Neural progenitor cell (in vitro differentiated cells): Measurements from ENCODE around the gene NKPD1. TPM values are rescaled to one million over a fixed set of nuclear protein-coding genes. Genes with fewer than 3 reads are reported as not detected.

ENCODE experiments used
- DNase-seq: peaks from one replicate; pipeline ENCODE4 v3.0.0-alpha.2; 2016; ENCODE audit warnings: low spot score
- H2AFZ ChIP-seq: fragments of 200-600 bp; sonication (generic); replicated peaks from 2 replicates; pipeline ENCODE4 v1.6.1; 2016; ENCODE audit warnings: antibody characterized with exemption
- H3F3A ChIP-seq: fragments of 200-600 bp; sonication (generic); 2 replicates; pipeline ENCODE4 v1.6.1; 2016; ENCODE audit warnings: antibody characterized with exemption, low read depth
- H3K27ac ChIP-seq: fragments of 200-600 bp; sonication (generic); 2 replicates; pipeline ENCODE4 v1.5.1; 2016; ENCODE audit warnings: mild to moderate bottlenecking
- H3K27me3 ChIP-seq: fragments of 200-600 bp; sonication (generic); 2 replicates; pipeline ENCODE4 v1.6.1; 2016; ENCODE audit warnings: mild to moderate bottlenecking, moderate library complexity
- H3K36me3 ChIP-seq: fragments of 200-600 bp; sonication (generic); 2 replicates; pipeline ENCODE4 v1.5.1; 2016
- H3K4me1 ChIP-seq: fragments of 200-600 bp; sonication (generic); 2 replicates; pipeline ENCODE4 v1.6.1; 2016; ENCODE audit warnings: mixed run types
- H3K4me2 ChIP-seq: fragments of 200-600 bp; sonication (generic); 2 replicates; pipeline ENCODE4 v1.6.1; 2016
- H3K4me3 ChIP-seq: fragments of 200-600 bp; sonication (generic); 2 replicates; pipeline ENCODE4 v1.5.1; 2016
- H3K79me2 ChIP-seq: fragments of 200-600 bp; sonication (generic); 2 replicates; pipeline ENCODE4 v1.6.1; 2016; ENCODE audit warnings: low read depth
- H3K9ac ChIP-seq: fragments of 200-600 bp; sonication (generic); 2 replicates; pipeline ENCODE4 v1.6.1; 2016
- H3K9me3 ChIP-seq: fragments of 200-600 bp; sonication (generic); 2 replicates; pipeline ENCODE4 v1.5.1; 2016; ENCODE audit warnings: low read depth
- H4K20me1 ChIP-seq: fragments of 200-600 bp; sonication (generic); 2 replicates; pipeline ENCODE4 v1.6.1; 2016; ENCODE audit warnings: low read depth
- H3K27ac Mint-ChIP-seq: 3 replicates; pipeline ENCODE4 v1.8.0; 2021; ENCODE audit warnings: mixed read lengths
- H3K27me3 Mint-ChIP-seq: 2 replicates; pipeline ENCODE4 v1.8.0; 2022; ENCODE audit warnings: low read depth, mild to moderate bottlenecking, inconsistent platforms, moderate library complexity, mixed read lengths; ENCODE audit not compliant: insufficient read depth
- H3K36me3 Mint-ChIP-seq: 3 replicates; pipeline ENCODE4 v1.8.0; 2021; ENCODE audit warnings: mixed read lengths
- H3K4me1 Mint-ChIP-seq: 3 replicates; pipeline ENCODE4 v1.8.0; 2021; ENCODE audit warnings: mixed read lengths
- H3K4me3 Mint-ChIP-seq: 3 replicates; pipeline ENCODE4 v1.8.0; 2021; ENCODE audit warnings: mild to moderate bottlenecking, moderate library complexity, mixed read lengths
- H3K9me3 Mint-ChIP-seq: 3 replicates; pipeline ENCODE4 v1.8.0; 2020; ENCODE audit warnings: mixed read lengths
- EZH2 ChIP-seq: fragments of 200-600 bp; sonication (generic); IDR thresholded peaks from 2 replicates; pipeline ENCODE4 v1.6.1; 2017; ENCODE audit warnings: antibody characterized with exemption, mild to moderate bottlenecking, moderate library complexity
- EZH2phosphoT487 ChIP-seq: fragments of 200-600 bp; sonication (generic); IDR thresholded peaks from 2 replicates; pipeline ENCODE4 v1.6.1; 2017; ENCODE audit warnings: antibody characterized with exemption
- total RNA-seq: library from RNA; depleted of rRNA; stranded (reverse); fragments of >200 nt; gene quantifications from 2 replicates; pipeline ENCODE4 v1.2.3, GENCODE V29; 2015; ENCODE audit warnings: low replicate concordance
- TF ChIP-seq, protein P1 (sequence below): fragments of 200-600 bp; sonication (generic); IDR thresholded peaks from 2 replicates; pipeline ENCODE4 v1.5.1; 2017; ENCODE audit warnings: antibody characterized with exemption, mild to moderate bottlenecking

NKPD1 gene
- total RNA-seq, 1 donor from 2014 or later, result 0.02 TPM

DNA sequence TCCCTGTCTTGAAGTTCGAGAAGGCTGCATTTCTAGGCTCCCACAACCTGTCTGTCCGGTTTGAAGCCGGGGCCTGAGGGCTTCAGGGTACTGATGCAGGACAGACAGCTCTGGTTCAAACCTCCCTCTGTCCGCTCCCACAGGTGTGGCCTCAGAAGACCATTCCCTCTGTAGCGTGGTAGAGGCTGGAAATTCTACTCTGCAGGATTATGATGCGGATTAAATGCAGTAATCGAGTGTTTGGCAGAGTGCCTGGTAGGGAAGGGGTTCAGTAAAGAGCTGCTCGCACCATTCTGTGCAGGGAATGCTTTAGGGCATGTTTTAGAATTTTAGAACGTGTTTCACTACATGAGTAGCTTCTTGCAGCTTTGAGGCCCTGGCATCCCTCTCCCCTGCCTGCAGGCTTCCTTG, 37.3 kb downstream of the NKPD1 start:
- Histone ChIP-seq H3K27me3 (no peaks in the 10 kb centered on the region), H3K9ac (no peak overlapping the region), H3K9me3 (no peaks in the 10 kb centered on the region), H3K4me2 (no peak overlapping the region), H3K27ac (no peak overlapping the region), H3K4me1 (no peaks in the 10 kb centered on the region), H2AFZ (no peak overlapping the region), H4K20me1 (peaks cover 93% of the 10 kb centered on the region), H3K4me3 (no peak overlapping the region), H3F3A (no peaks in the 10 kb centered on the region), H3K36me3 (no peaks in the 10 kb centered on the region), H3K79me2 (peaks cover 69% of the 10 kb centered on the region)
- peaks cover 8% of the 10 kb centered on the region for H3K4me1 Mint-ChIP-seq
- TF ChIP-seq, protein P1, sequence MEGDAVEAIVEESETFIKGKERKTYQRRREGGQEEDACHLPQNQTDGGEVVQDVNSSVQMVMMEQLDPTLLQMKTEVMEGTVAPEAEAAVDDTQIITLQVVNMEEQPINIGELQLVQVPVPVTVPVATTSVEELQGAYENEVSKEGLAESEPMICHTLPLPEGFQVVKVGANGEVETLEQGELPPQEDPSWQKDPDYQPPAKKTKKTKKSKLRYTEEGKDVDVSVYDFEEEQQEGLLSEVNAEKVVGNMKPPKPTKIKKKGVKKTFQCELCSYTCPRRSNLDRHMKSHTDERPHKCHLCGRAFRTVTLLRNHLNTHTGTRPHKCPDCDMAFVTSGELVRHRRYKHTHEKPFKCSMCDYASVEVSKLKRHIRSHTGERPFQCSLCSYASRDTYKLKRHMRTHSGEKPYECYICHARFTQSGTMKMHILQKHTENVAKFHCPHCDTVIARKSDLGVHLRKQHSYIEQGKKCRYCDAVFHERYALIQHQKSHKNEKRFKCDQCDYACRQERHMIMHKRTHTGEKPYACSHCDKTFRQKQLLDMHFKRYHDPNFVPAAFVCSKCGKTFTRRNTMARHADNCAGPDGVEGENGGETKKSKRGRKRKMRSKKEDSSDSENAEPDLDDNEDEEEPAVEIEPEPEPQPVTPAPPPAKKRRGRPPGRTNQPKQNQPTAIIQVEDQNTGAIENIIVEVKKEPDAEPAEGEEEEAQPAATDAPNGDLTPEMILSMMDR, result no peak
- no peak for TF ChIP-seq EZH2
- TF ChIP-seq EZH2phosphoT487, result no peak
- H3K27ac Mint-ChIP-seq, result no peak overlapping the region
- H3K36me3 Mint-ChIP-seq, result no peaks in the 10 kb centered on the region
- H3K9me3 Mint-ChIP-seq, result no peaks in the 10 kb centered on the region
- H3K27me3 Mint-ChIP-seq, result peaks cover 7% of the 10 kb centered on the region
- H3K4me3 Mint-ChIP-seq, result no peak overlapping the region
- no peak for DNase-seq

- H3K27ac Mint-ChIP-seq, result no peak overlapping the region
- no peak overlapping the region for H3K4me3 Mint-ChIP-seq
- Histone ChIP-seq H3K9ac (no peak overlapping the region), H3K36me3 (no peaks in the 10 kb centered on the region), H3F3A (no peaks in the 10 kb centered on the region), H3K4me3 (no peak overlapping the region), H3K9me3 (no peaks in the 10 kb centered on the region), H3K27ac (no peak overlapping the region), H3K79me2 (peaks cover 75% of the 10 kb centered on the region), H3K4me1 (peaks cover 3% of the 10 kb centered on the region), H2AFZ (no peak overlapping the region), H4K20me1 (peaks cover 94% of the 10 kb centered on the region), H3K27me3 (no peaks in the 10 kb centered on the region), H3K4me2 (no peak overlapping the region)
- no peaks in the 10 kb centered on the region for H3K36me3 Mint-ChIP-seq
- TF ChIP-seq EZH2 (no peak), EZH2phosphoT487 (no peak)
- TF ChIP-seq, protein P1, result no peak
- peaks cover 13% of the 10 kb centered on the region for H3K4me1 Mint-ChIP-seq
- no peaks in the 10 kb centered on the region for H3K9me3 Mint-ChIP-seq
- DNase-seq, result no peak
- H3K27me3 Mint-ChIP-seq, result peaks cover 7% of the 10 kb centered on the region
Observed at GRCh38 chr19:45122832-45123231, 38.0 kb downstream of the NKPD1 start.

GRCh38 chr19:45121827-45122345, 38.9 kb downstream of the NKPD1 start:
- H3K36me3 Mint-ChIP-seq, result no peaks in the 10 kb centered on the region

More at GRCh38 chr19:45121827-45122345, 38.9 kb downstream of the NKPD1 start:
- Mint-ChIP-seq H3K4me3 (no peak overlapping the region), H3K27me3 (peaks cover 6% of the 10 kb centered on the region), H3K27ac (no peak overlapping the region), H3K9me3 (no peaks in the 10 kb centered on the region), H3K4me1 (peaks cover 18% of the 10 kb centered on the region)
- H3K9me3 ChIP-seq, result no peaks in the 10 kb centered on the region
- peaks cover 94% of the 10 kb centered on the region for H4K20me1 ChIP-seq
- H3K4me1 ChIP-seq, result peaks cover 11% of the 10 kb centered on the region
- H3K9ac ChIP-seq, result no peak overlapping the region
- no peak overlapping the region for H3K4me3 ChIP-seq
- H3K4me2 ChIP-seq, result no peak overlapping the region
- peaks cover under 1% of the 10 kb centered on the region for H3F3A ChIP-seq
- no peaks in the 10 kb centered on the region for H3K36me3 ChIP-seq
- no peak overlapping the region for H3K27ac ChIP-seq
- no peak for DNase-seq
- no peak overlapping the region for H2AFZ ChIP-seq
- H3K27me3 ChIP-seq, result no peaks in the 10 kb centered on the region
- no peak for TF ChIP-seq EZH2
- no peak for TF ChIP-seq EZH2phosphoT487
- TF ChIP-seq, protein P1, result no peak
- H3K79me2 ChIP-seq, result peaks cover 75% of the 10 kb centered on the region
